Muscle layer of duodenum (tissue), 2 donors: ENCODE measurements around the gene DENND5B.
"Not testable (repeated sequence)": the region's sequence is repeated elsewhere in the genome, so short reads cannot be mapped to it uniquely, and the experiment has no call there.

ENCODE experiments used
- H3K27ac ChIP-seq: one replicate; pipeline ENCODE4 v1.7.0; 2013; ENCODE audit warnings: mild to moderate bottlenecking, low read length
- H3K27me3 ChIP-seq: one replicate; pipeline ENCODE4 v1.7.0; 2013; ENCODE audit warnings: low read depth, mild to moderate bottlenecking, control low read depth, low read length
- H3K36me3 ChIP-seq, 2 donors: one replicate each; pipeline ENCODE4 v1.7.0; 2013; ENCODE audit warnings: low read length in 2 of 2, control low read depth in 1 of 2, mild to moderate bottlenecking in 1 of 2; ENCODE audit not compliant: insufficient read depth in 2 of 2, control insufficient read depth in 1 of 2
- H3K4me1 ChIP-seq, 2 donors: one replicate each; pipeline ENCODE4 v1.7.0; 2013; ENCODE audit warnings: low read length in 2 of 2, mild to moderate bottlenecking in 2 of 2, control low read depth in 1 of 2, moderate library complexity in 1 of 2; ENCODE audit not compliant: insufficient read depth in 2 of 2, control insufficient read depth in 1 of 2
- H3K4me3 ChIP-seq, 2 donors: one replicate each; pipeline ENCODE4 v1.7.0; 2013; ENCODE audit warnings: low read length in 2 of 2, low read depth in 1 of 2, mild to moderate bottlenecking in 1 of 2
- H3K9me3 ChIP-seq, 2 donors: one replicate each; pipeline ENCODE4 v1.7.0; 2013; ENCODE audit warnings: low read length in 2 of 2, control low read depth in 1 of 2, mild to moderate bottlenecking in 1 of 2; ENCODE audit not compliant: control insufficient read depth in 1 of 2
- donor health status: healthy.

DENND5B gene

GRCh38 chr12:31574367-31574766 lies 16.6 kb downstream of the DENND5B start:
- not testable (repeated sequence) for H3K9me3 ChIP-seq, H3K27me3 ChIP-seq, H3K27ac ChIP-seq, H3K36me3 ChIP-seq, H3K4me3 ChIP-seq
- H3K4me1 ChIP-seq = peaks cover 0 to 23% of the 10 kb centered on the region in 2 donors

- H3K4me3 ChIP-seq = no peak overlapping the region
- H3K27ac ChIP-seq = no peak overlapping the region
- no peaks in the 10 kb centered on the region for H3K9me3 ChIP-seq
- peaks cover 0 to 14% of the 10 kb centered on the region in 2 donors for H3K4me1 ChIP-seq
- H3K36me3 ChIP-seq = no peaks in the 10 kb centered on the region
- H3K27me3 ChIP-seq = no peaks in the 10 kb centered on the region
Observed at GRCh38 chr12:31572900-31573600, 17.9 kb downstream of the DENND5B start.

GRCh38 chr12:31570880-31571279 lies 20.1 kb downstream of the DENND5B start:
- Histone ChIP-seq H3K4me1 (peaks cover 0 to 11% of the 10 kb centered on the region in 2 donors), H3K36me3 (no peaks in the 10 kb centered on the region), H3K27me3 (no peaks in the 10 kb centered on the region), H3K4me3 (no peak overlapping the region), H3K27ac (no peak overlapping the region), H3K9me3 (no peaks in the 10 kb centered on the region)

GRCh38 chr12:31569517-31569916 lies 21.4 kb downstream of the DENND5B start:
- not testable (repeated sequence) for H3K4me1 ChIP-seq, H3K9me3 ChIP-seq

GRCh38 chr12:31568498-31568897 lies 22.4 kb downstream of the DENND5B start:
- no peaks in the 10 kb centered on the region for H3K27me3 ChIP-seq
- H3K4me1 ChIP-seq = peaks cover 0 to 3% of the 10 kb centered on the region in 2 donors
- no peak overlapping the region for H3K27ac ChIP-seq
- no peak overlapping the region for H3K4me3 ChIP-seq
- H3K9me3 ChIP-seq = no peaks in the 10 kb centered on the region
- H3K36me3 ChIP-seq = no peaks in the 10 kb centered on the region

More at GRCh38 chr12:31569517-31569916, 21.4 kb downstream of the DENND5B start:
- not testable (repeated sequence) for H3K36me3 ChIP-seq, H3K4me3 ChIP-seq, H3K27ac ChIP-seq, H3K27me3 ChIP-seq

- Histone ChIP-seq H3K9me3 (no peaks in the 10 kb centered on the region), H3K27ac (no peak overlapping the region), H3K4me3 (no peak overlapping the region), H3K4me1 (peaks cover 0 to 3% of the 10 kb centered on the region in 2 donors), H3K36me3 (no peaks in the 10 kb centered on the region), H3K27me3 (no peaks in the 10 kb centered on the region)
Observed at GRCh38 chr12:31567029-31567428, 23.9 kb downstream of the DENND5B start.

GRCh38 chr12:31566547-31566946 lies 24.4 kb downstream of the DENND5B start:
- peaks cover 0 to 3% of the 10 kb centered on the region in 2 donors for H3K4me1 ChIP-seq
- H3K9me3 ChIP-seq = no peaks in the 10 kb centered on the region
- H3K27ac ChIP-seq = no peak overlapping the region
- no peaks in the 10 kb centered on the region for H3K36me3 ChIP-seq
- H3K27me3 ChIP-seq = no peaks in the 10 kb centered on the region
- H3K4me3 ChIP-seq = no peak overlapping the region

GRCh38 chr12:31562594-31563328 lies 28.2 kb downstream of the DENND5B start:
- Histone ChIP-seq H3K27me3 (no peaks in the 10 kb centered on the region), H3K36me3 (no peaks in the 10 kb centered on the region), H3K27ac (no peak overlapping the region), H3K9me3 (no peaks in the 10 kb centered on the region), H3K4me3 (no peak overlapping the region), H3K4me1 (peaks cover 0 to 5% of the 10 kb centered on the region in 2 donors)

GRCh38 chr12:31560516-31560915 lies 30.4 kb downstream of the DENND5B start:
- H3K36me3 ChIP-seq = no peaks in the 10 kb centered on the region
- H3K4me1 ChIP-seq = peaks cover 0 to 5% of the 10 kb centered on the region in 2 donors
- H3K4me3 ChIP-seq = no peak overlapping the region
- no peaks in the 10 kb centered on the region for H3K27me3 ChIP-seq
- no peak overlapping the region for H3K27ac ChIP-seq
- no peaks in the 10 kb centered on the region for H3K9me3 ChIP-seq

- H3K27ac ChIP-seq = no peak overlapping the region
- H3K4me3 ChIP-seq = no peak overlapping the region
- no peaks in the 10 kb centered on the region for H3K36me3 ChIP-seq
- no peaks in the 10 kb centered on the region for H3K27me3 ChIP-seq
- H3K9me3 ChIP-seq = no peaks in the 10 kb centered on the region
- H3K4me1 ChIP-seq = peaks cover 0 to 5% of the 10 kb centered on the region in 2 donors
Observed at GRCh38 chr12:31558521-31558920, 32.4 kb downstream of the DENND5B start.

- Histone ChIP-seq H3K9me3 (no peaks in the 10 kb centered on the region), H3K36me3 (no peaks in the 10 kb centered on the region), H3K27ac (no peak overlapping the region)
Observed at GRCh38 chr12:31557707-31558106, 33.2 kb downstream of the DENND5B start.

More at GRCh38 chr12:31557707-31558106, 33.2 kb downstream of the DENND5B start:
- Histone ChIP-seq H3K27me3 (no peaks in the 10 kb centered on the region), H3K4me1 (peaks cover 0 to 5% of the 10 kb centered on the region in 2 donors), H3K4me3 (no peak overlapping the region)
